GM23338 (cell line): ENCODE results near the gene ERCC1. TPM values are rescaled to one million over a fixed set of nuclear protein-coding genes. Genes with fewer than 3 reads are reported as not detected.

ENCODE experiments used
- ATAC-seq: fragments of 200-7000 bp; cut with Tn5 transposase; 3 replicates; pipeline ENCODE4 v1.9.1; 2020
- DNase-seq: peaks from one replicate; pipeline ENCODE4 v3.0.0-alpha.2; 2015; ENCODE audit warnings: low spot score
- H2AFZ ChIP-seq: fragments of 200-600 bp; sonication (generic); 2 replicates; pipeline ENCODE4 v1.8.0; 2016; ENCODE audit warnings: antibody characterized with exemption, mild to moderate bottlenecking, moderate library complexity
- H3F3A ChIP-seq: fragments of 200-600 bp; sonication (generic); replicated peaks from 2 replicates; pipeline ENCODE4 v1.8.0; 2017; ENCODE audit warnings: antibody characterized with exemption, mixed run types, low read depth
- H3K27ac ChIP-seq: fragments of 200-600 bp; sonication (generic); 2 replicates; pipeline ENCODE4 v1.6.1; 2016; ENCODE audit warnings: low read depth
- H3K27me3 ChIP-seq: fragments of 200-600 bp; sonication (generic); 2 replicates; pipeline ENCODE4 v1.8.0; 2016; ENCODE audit warnings: mild to moderate bottlenecking, mixed run types, moderate library complexity; ENCODE audit not compliant: insufficient read depth
- H3K36me3 ChIP-seq: fragments of 200-600 bp; sonication (generic); 2 replicates; pipeline ENCODE4 v1.8.0; 2016; ENCODE audit warnings: mild to moderate bottlenecking; ENCODE audit not compliant: insufficient read depth
- H3K4me1 ChIP-seq: fragments of 200-600 bp; sonication (generic); 2 replicates; pipeline ENCODE4 v1.8.0; 2016; ENCODE audit warnings: mild to moderate bottlenecking, moderate library complexity; ENCODE audit not compliant: insufficient read depth
- H3K4me2 ChIP-seq: fragments of 200-600 bp; sonication (generic); 2 replicates; pipeline ENCODE4 v1.7.1; 2017; ENCODE audit warnings: mixed run types
- H3K4me3 ChIP-seq: fragments of 200-600 bp; sonication (generic); 2 replicates; pipeline ENCODE4 v1.6.1; 2016; ENCODE audit warnings: mixed run types
- H3K79me2 ChIP-seq: fragments of 200-600 bp; sonication (generic); replicated peaks from 2 replicates; pipeline ENCODE4 v1.8.0; 2017; ENCODE audit warnings: mild to moderate bottlenecking; ENCODE audit not compliant: insufficient read depth
- H3K9me2 ChIP-seq: fragments of 200-600 bp; sonication (generic); 2 replicates; pipeline ENCODE4 v1.8.0; 2017; ENCODE audit not compliant: insufficient read depth
- H4K20me1 ChIP-seq: fragments of 200-600 bp; sonication (generic); replicated peaks from 2 replicates; pipeline ENCODE4 v1.8.0; 2017; ENCODE audit warnings: mild to moderate bottlenecking; ENCODE audit not compliant: insufficient read depth
- H3K27ac Mint-ChIP-seq: 2 replicates; pipeline ENCODE4 v1.8.0; 2020; ENCODE audit warnings: inconsistent platforms, mild to moderate bottlenecking, moderate library complexity, mixed read lengths
- H3K27me3 Mint-ChIP-seq: 3 replicates; pipeline ENCODE4 v1.8.0; 2022; ENCODE audit warnings: low read depth, mild to moderate bottlenecking, moderate library complexity, mixed read lengths, inconsistent platforms; ENCODE audit not compliant: insufficient read depth, poor library complexity
- H3K36me3 Mint-ChIP-seq: 3 replicates; pipeline ENCODE4 v1.8.0; 2021; ENCODE audit warnings: low read depth, mild to moderate bottlenecking, inconsistent platforms, moderate library complexity, mixed read lengths
- H3K4me1 Mint-ChIP-seq: 3 replicates; pipeline ENCODE4 v1.8.0; 2020; ENCODE audit warnings: mild to moderate bottlenecking, inconsistent platforms, mixed read lengths
- H3K4me3 Mint-ChIP-seq: 3 replicates; pipeline ENCODE4 v1.8.0; 2021; ENCODE audit warnings: moderate library complexity, mild to moderate bottlenecking, inconsistent platforms, mixed read lengths
- H3K9me3 Mint-ChIP-seq: 3 replicates; pipeline ENCODE4 v1.8.0; 2020; ENCODE audit warnings: moderate library complexity, mild to moderate bottlenecking, inconsistent platforms, mixed read lengths
- CREB1 ChIP-seq: fragments of 250-450 bp; sonication (Bioruptor Pico); IDR thresholded peaks from 2 replicates; pipeline ENCODE4 v1.5.0; 2020; ENCODE audit warnings: low read depth, mild to moderate bottlenecking, moderate library complexity
- ETS1 ChIP-seq: IDR thresholded peaks from 2 replicates; pipeline ENCODE4 v1.6.1; 2016; ENCODE audit warnings: antibody characterized with exemption
- NANOG ChIP-seq: IDR thresholded peaks from 2 replicates; pipeline ENCODE4 v1.6.1; 2016; ENCODE audit warnings: antibody characterized with exemption, borderline replicate concordance
- REST ChIP-seq: IDR thresholded peaks from one replicate; pipeline ENCODE4 v1.6.1; 2018; ENCODE audit warnings: antibody characterized with exemption; ENCODE audit not compliant: unreplicated experiment
- ZNF114 ChIP-seq: fragments of 250-450 bp; sonication (Bioruptor Pico); IDR thresholded peaks from 2 replicates; pipeline ENCODE4 v1.5.0; 2020; ENCODE audit warnings: mild to moderate bottlenecking, moderate library complexity
- ZNF331 ChIP-seq: fragments of 250-450 bp; sonication (Bioruptor Pico); IDR thresholded peaks from 2 replicates; pipeline ENCODE4 v1.5.0; 2020; ENCODE audit warnings: low read depth, mild to moderate bottlenecking, moderate library complexity
- polyA plus RNA-seq: library from polyadenylated mRNA; unstranded; fragments of >200 nt; fragmentation: Nextera tagmentation; extraction: Ambion mirVana; gene quantifications from 2 replicates; pipeline ENCODE4 v1.2.1, GENCODE V29; 2016
- total RNA-seq: library from RNA; depleted of rRNA; stranded (reverse); fragments of >200 nt; shearing (Covaris generic); gene quantifications from 2 replicates; pipeline ENCODE4 v1.2.3, GENCODE V29; 2014
- TF ChIP-seq, protein P1 (sequence below): fragments of 250-450 bp; sonication (Bioruptor Pico); IDR thresholded peaks from 2 replicates; pipeline ENCODE4 v1.5.0; 2020; ENCODE audit warnings: mild to moderate bottlenecking, moderate library complexity
- TF ChIP-seq, protein P2 (sequence below), 2 experiments: fragments of 200-600 bp in 1 of 2; sonication (generic) in 1 of 2; conservative IDR thresholded peaks; 2 replicates each; pipeline versions ENCODE4 v1.5.1 to v1.6.1; 2016 to 2017; ENCODE audit warnings: antibody characterized with exemption in 2 of 2, low read depth in 2 of 2, mild to moderate bottlenecking in 2 of 2, moderate library complexity in 1 of 2

The ERCC1 gene
- total and polyA plus RNA-seq, 2 experiments from 2014 or later: 39.0 to 52.3 TPM

GRCh38 chr19:45463241-45463640 is 39.5 kb upstream of the ERCC1 start (continued):
- TF ChIP-seq REST (no peak), ZNF331 (no peak), CREB1 (no peak), ZNF114 (CRISPR knock-in tag) (no peak)
- TF ChIP-seq, protein P1, sequence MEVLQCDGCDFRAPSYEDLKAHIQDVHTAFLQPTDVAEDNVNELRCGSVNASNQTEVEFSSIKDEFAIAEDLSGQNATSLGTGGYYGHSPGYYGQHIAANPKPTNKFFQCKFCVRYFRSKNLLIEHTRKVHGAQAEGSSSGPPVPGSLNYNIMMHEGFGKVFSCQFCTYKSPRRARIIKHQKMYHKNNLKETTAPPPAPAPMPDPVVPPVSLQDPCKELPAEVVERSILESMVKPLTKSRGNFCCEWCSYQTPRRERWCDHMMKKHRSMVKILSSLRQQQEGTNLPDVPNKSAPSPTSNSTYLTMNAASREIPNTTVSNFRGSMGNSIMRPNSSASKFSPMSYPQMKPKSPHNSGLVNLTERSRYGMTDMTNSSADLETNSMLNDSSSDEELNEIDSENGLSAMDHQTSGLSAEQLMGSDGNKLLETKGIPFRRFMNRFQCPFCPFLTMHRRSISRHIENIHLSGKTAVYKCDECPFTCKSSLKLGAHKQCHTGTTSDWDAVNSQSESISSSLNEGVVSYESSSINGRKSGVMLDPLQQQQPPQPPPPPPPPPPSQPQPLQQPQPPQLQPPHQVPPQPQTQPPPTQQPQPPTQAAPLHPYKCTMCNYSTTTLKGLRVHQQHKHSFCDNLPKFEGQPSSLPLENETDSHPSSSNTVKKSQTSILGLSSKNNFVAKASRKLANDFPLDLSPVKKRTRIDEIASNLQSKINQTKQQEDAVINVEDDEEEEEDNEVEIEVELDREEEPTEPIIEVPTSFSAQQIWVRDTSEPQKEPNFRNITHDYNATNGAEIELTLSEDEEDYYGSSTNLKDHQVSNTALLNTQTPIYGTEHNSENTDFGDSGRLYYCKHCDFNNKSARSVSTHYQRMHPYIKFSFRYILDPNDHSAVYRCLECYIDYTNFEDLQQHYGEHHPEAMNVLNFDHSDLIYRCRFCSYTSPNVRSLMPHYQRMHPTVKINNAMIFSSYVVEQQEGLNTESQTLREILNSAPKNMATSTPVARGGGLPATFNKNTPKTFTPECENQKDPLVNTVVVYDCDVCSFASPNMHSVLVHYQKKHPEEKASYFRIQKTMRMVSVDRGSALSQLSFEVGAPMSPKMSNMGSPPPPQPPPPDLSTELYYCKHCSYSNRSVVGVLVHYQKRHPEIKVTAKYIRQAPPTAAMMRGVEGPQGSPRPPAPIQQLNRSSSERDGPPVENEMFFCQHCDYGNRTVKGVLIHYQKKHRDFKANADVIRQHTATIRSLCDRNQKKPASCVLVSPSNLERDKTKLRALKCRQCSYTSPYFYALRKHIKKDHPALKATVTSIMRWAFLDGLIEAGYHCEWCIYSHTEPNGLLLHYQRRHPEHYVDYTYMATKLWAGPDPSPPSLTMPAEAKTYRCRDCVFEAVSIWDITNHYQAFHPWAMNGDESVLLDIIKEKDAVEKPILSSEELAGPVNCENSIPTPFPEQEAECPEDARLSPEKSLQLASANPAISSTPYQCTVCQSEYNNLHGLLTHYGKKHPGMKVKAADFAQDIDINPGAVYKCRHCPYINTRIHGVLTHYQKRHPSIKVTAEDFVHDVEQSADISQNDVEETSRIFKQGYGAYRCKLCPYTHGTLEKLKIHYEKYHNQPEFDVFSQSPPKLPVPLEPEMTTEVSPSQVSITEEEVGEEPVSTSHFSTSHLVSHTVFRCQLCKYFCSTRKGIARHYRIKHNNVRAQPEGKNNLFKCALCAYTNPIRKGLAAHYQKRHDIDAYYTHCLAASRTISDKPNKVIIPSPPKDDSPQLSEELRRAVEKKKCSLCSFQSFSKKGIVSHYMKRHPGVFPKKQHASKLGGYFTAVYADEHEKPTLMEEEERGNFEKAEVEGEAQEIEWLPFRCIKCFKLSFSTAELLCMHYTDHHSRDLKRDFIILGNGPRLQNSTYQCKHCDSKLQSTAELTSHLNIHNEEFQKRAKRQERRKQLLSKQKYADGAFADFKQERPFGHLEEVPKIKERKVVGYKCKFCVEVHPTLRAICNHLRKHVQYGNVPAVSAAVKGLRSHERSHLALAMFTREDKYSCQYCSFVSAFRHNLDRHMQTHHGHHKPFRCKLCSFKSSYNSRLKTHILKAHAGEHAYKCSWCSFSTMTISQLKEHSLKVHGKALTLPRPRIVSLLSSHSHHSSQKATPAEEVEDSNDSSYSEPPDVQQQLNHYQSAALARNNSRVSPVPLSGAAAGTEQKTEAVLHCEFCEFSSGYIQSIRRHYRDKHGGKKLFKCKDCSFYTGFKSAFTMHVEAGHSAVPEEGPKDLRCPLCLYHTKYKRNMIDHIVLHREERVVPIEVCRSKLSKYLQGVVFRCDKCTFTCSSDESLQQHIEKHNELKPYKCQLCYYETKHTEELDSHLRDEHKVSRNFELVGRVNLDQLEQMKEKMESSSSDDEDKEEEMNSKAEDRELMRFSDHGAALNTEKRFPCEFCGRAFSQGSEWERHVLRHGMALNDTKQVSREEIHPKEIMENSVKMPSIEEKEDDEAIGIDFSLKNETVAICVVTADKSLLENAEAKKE: no peak

GRCh38 chr19:45462174-45462573 is 38.5 kb upstream of the ERCC1 start:
- peaks cover 4% of the 10 kb centered on the region; the same call in 1 of the 2 replicates for H3F3A ChIP-seq
- H3K4me2 ChIP-seq: no peak overlapping the region
- no peak overlapping the region for H3K27ac Mint-ChIP-seq
- no peaks in the 10 kb centered on the region; the same call in 2 of the 3 replicates for H3K9me3 Mint-ChIP-seq
- H3K4me3 ChIP-seq: no peak overlapping the region
- DNase-seq (no peak), ATAC-seq (no peak)
- H3K27me3 Mint-ChIP-seq: peaks cover 11% of the 10 kb centered on the region
- H2AFZ ChIP-seq: no peak overlapping the region
- H3K36me3 Mint-ChIP-seq: no peaks in the 10 kb centered on the region
- H3K36me3 ChIP-seq: no peaks in the 10 kb centered on the region
- H3K4me3 Mint-ChIP-seq: no peak overlapping the region
- peaks cover 5% of the 10 kb centered on the region for H3K4me1 Mint-ChIP-seq
- peaks cover 6% of the 10 kb centered on the region; the same call in 1 of the 2 replicates for H3K4me1 ChIP-seq
- peaks cover 13% of the 10 kb centered on the region for H3K27me3 ChIP-seq
- no peaks in the 10 kb centered on the region; the same call in 1 of the 2 replicates for H4K20me1 ChIP-seq
- no peaks in the 10 kb centered on the region for H3K9me2 ChIP-seq
- no peak overlapping the region for H3K27ac ChIP-seq
- H3K79me2 ChIP-seq: no peaks in the 10 kb centered on the region
- TF ChIP-seq, protein P2, sequence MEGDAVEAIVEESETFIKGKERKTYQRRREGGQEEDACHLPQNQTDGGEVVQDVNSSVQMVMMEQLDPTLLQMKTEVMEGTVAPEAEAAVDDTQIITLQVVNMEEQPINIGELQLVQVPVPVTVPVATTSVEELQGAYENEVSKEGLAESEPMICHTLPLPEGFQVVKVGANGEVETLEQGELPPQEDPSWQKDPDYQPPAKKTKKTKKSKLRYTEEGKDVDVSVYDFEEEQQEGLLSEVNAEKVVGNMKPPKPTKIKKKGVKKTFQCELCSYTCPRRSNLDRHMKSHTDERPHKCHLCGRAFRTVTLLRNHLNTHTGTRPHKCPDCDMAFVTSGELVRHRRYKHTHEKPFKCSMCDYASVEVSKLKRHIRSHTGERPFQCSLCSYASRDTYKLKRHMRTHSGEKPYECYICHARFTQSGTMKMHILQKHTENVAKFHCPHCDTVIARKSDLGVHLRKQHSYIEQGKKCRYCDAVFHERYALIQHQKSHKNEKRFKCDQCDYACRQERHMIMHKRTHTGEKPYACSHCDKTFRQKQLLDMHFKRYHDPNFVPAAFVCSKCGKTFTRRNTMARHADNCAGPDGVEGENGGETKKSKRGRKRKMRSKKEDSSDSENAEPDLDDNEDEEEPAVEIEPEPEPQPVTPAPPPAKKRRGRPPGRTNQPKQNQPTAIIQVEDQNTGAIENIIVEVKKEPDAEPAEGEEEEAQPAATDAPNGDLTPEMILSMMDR (conservative IDR thresholded peaks at IDR 0.05; ENCODE audit: low read depth in 2 of 2): no peak
- TF ChIP-seq ZNF114 (CRISPR knock-in tag): no peak
- TF ChIP-seq NANOG: no peak
- no peak for TF ChIP-seq ETS1
- no peak for TF ChIP-seq CREB1
- TF ChIP-seq REST: no peak
